HCT116 (cell line): ENCODE measurements around the gene HIP1. TPM values are rescaled to one million over a fixed set of nuclear protein-coding genes. Genes with fewer than 3 reads are reported as not detected.

Experiments
- ATAC-seq: fragments of 200-7000 bp; cut with Tn5 transposase; 2 replicates; pipeline ENCODE4 v1.9.1; 2020; ENCODE audit warnings: mild to moderate bottlenecking, moderate library complexity
- BruUV-seq: library from RNA; stranded (reverse); fragments of 400-500 nt; replicated peaks from 2 replicates; lab custom pipeline; 2021; lab: Mats Ljungman, UMichigan
- CTCF ChIA-PET: fragments of 300-600 bp; sonication (Branson Sonifier 250); formaldehyde crosslinking; loops from one replicate; lab custom pipeline; 2021; ENCODE audit warnings: antibody characterized with exemption; lab: Charles Lee
- POLR2A ChIA-PET: fragments of 300-600, 350-600 bp; sonication (Branson Sonifier 250); formaldehyde crosslinking; loops from one replicate; lab custom pipeline; 2021; ENCODE audit warnings: antibody characterized with exemption; lab: Charles Lee
- RAD21 ChIA-PET, 2 experiments: fragments of 300-600 bp; sonication (Branson Sonifier 250); formaldehyde crosslinking; loops; one replicate each; lab custom pipeline; 2023; ENCODE audit warnings: low total read pairs in 2 of 2; ENCODE audit not compliant: uncharacterized antibody in 2 of 2, unreplicated experiment in 2 of 2, low non-redundant PET in 1 of 2; lab: Charles Lee
- DNase-seq: peaks from one replicate; pipeline ENCODE4 v3.0.0-alpha.2; 2010; ENCODE audit warnings: low read depth, low spot score
- H2AFZ ChIP-seq: fragments of 200-600 bp; shearing (Covaris generic), sonication (generic); 2 replicates; pipeline ENCODE4 v1.6.1; 2017; ENCODE audit warnings: low read depth, mixed run types, mixed read lengths, antibody characterized with exemption, low read length; ENCODE audit not compliant: poor library complexity, severe bottlenecking
- H3K27ac ChIP-seq: 2 replicates; pipeline ENCODE4 v1.5.1; 2012; ENCODE audit warnings: low read depth, low read length
- H3K27me3 ChIP-seq: fragments of 200-600 bp; sonication (generic); 2 replicates; pipeline ENCODE4 v1.6.1; 2016; ENCODE audit warnings: mixed run types, low read length, mixed read lengths; ENCODE audit not compliant: insufficient read depth
- H3K36me3 ChIP-seq, 2 experiments: fragments of 200-500 bp in 1 of 2; fragments of 200-600 bp in 1 of 2; sonication (Bioruptor generic) in 1 of 2; sonication (generic) in 1 of 2; 2 replicates each; pipeline versions ENCODE4 v1.5.1 to v1.6.1; 2014 to 2016; ENCODE audit warnings: low read length in 2 of 2, inconsistent platforms in 1 of 2, mixed read lengths in 1 of 2, mixed run types in 1 of 2; ENCODE audit not compliant: insufficient read depth in 2 of 2, control insufficient read depth in 1 of 2
- H3K4me1 ChIP-seq, 2 experiments: fragments of 200-600 bp in 1 of 2; sonication (generic) in 1 of 2; 2 replicates each; pipeline versions ENCODE4 v1.5.1 to v1.6.1; 2012 to 2017; ENCODE audit warnings: low read length in 2 of 2, inconsistent platforms in 1 of 2, mild to moderate bottlenecking in 1 of 2, mixed read lengths in 1 of 2, mixed run types in 1 of 2, moderate library complexity in 1 of 2; ENCODE audit not compliant: insufficient read depth in 2 of 2, control insufficient read depth in 1 of 2
- H3K4me2 ChIP-seq: fragments of 200-600 bp; sonication (generic); 2 replicates; pipeline ENCODE4 v1.6.1; 2017; ENCODE audit warnings: mixed run types, low read length, mixed read lengths
- H3K4me3 ChIP-seq, 2 experiments: fragments of 200-600 bp in 1 of 2; sonication (generic) in 1 of 2; replicated peaks in 1 of 2; 2 replicates each; pipeline ENCODE4 v1.5.1; 2011 to 2016; ENCODE audit warnings: low read length in 2 of 2, control low read depth in 1 of 2, low read depth in 1 of 2, mild to moderate bottlenecking in 1 of 2, mixed read lengths in 1 of 2, mixed run types in 1 of 2
- H3K79me2 ChIP-seq: fragments of 200-600 bp; sonication (generic); 2 replicates; pipeline ENCODE4 v1.6.1; 2017; ENCODE audit warnings: mild to moderate bottlenecking, mixed run types, low read length, moderate library complexity, mixed read lengths; ENCODE audit not compliant: insufficient read depth
- H3K9ac ChIP-seq: fragments of 200-600 bp; sonication (generic); 2 replicates; pipeline ENCODE4 v1.6.1; 2016; ENCODE audit warnings: low read length, mixed read lengths
- H3K9me2 ChIP-seq: fragments of 200-600 bp; sonication (generic), shearing (Covaris generic); 2 replicates; pipeline ENCODE4 v1.6.1; 2017; ENCODE audit warnings: mixed run types, mild to moderate bottlenecking, moderate library complexity; ENCODE audit not compliant: insufficient read depth
- H3K9me3 ChIP-seq, 2 experiments: fragments of 200-500 bp in 1 of 2; fragments of 200-600 bp in 1 of 2; sonication (Bioruptor generic) in 1 of 2; sonication (generic) in 1 of 2; 2 replicates each; pipeline ENCODE4 v1.6.1; 2014 to 2017; ENCODE audit warnings: low read length in 2 of 2, mixed read lengths in 2 of 2, inconsistent platforms in 1 of 2, low read depth in 1 of 2, mild to moderate bottlenecking in 1 of 2, mixed run types in 1 of 2, moderate library complexity in 1 of 2; ENCODE audit not compliant: control insufficient read depth in 1 of 2, insufficient read depth in 1 of 2
- H4K20me1 ChIP-seq: fragments of 200-600 bp; sonication (generic), shearing (Covaris generic); 2 replicates; pipeline ENCODE4 v1.6.1; 2017; ENCODE audit warnings: mixed run types, mild to moderate bottlenecking, moderate library complexity; ENCODE audit not compliant: insufficient read depth
- CBX3 ChIP-seq: IDR thresholded peaks from 2 replicates; pipeline ENCODE4 v1.6.1; 2012; ENCODE audit warnings: low read depth
- CEBPB ChIP-seq: IDR thresholded peaks from 2 replicates; pipeline ENCODE4 v1.6.1; 2012; ENCODE audit warnings: low read depth
- EGR1 ChIP-seq: IDR thresholded peaks from 2 replicates; pipeline ENCODE4 v1.6.1; 2012; ENCODE audit warnings: low read depth
- ELF1 ChIP-seq: IDR thresholded peaks from 2 replicates; pipeline ENCODE4 v1.6.1; 2012; ENCODE audit warnings: low read depth, borderline replicate concordance
- EZH2 ChIP-seq: fragments of 200-600 bp; sonication (generic); IDR thresholded peaks from 2 replicates; pipeline ENCODE4 v1.6.1; 2017; ENCODE audit warnings: antibody characterized with exemption, mixed run types
- MAX ChIP-seq: IDR thresholded peaks from 2 replicates; pipeline ENCODE4 v1.6.1; 2012
- POLR2AphosphoS5 ChIP-seq: IDR thresholded peaks from 2 replicates; pipeline ENCODE4 v1.6.1; 2011; ENCODE audit warnings: mild to moderate bottlenecking, low read depth, low read length, moderate library complexity
- RAD21 ChIP-seq: IDR thresholded peaks from 2 replicates; pipeline ENCODE4 v1.6.1; 2012; ENCODE audit warnings: low read depth, mild to moderate bottlenecking
- SIN3A ChIP-seq: IDR thresholded peaks from 2 replicates; pipeline ENCODE4 v1.6.1; 2012; ENCODE audit warnings: low read depth
- SP1 ChIP-seq: IDR thresholded peaks from 2 replicates; pipeline ENCODE4 v1.6.1; 2012; ENCODE audit warnings: low read depth
- SRF ChIP-seq: IDR thresholded peaks from 2 replicates; pipeline ENCODE4 v1.6.1; 2012; ENCODE audit warnings: low read depth
- TCF7L2 ChIP-seq: IDR thresholded peaks from 2 replicates; pipeline ENCODE4 v1.7.0; 2011; ENCODE audit warnings: borderline replicate concordance, inconsistent platforms; ENCODE audit not compliant: insufficient read depth, insufficient read length; ENCODE audit errors: extremely low read depth
- YY1 ChIP-seq: IDR thresholded peaks from 2 replicates; pipeline ENCODE4 v1.6.1; 2011; ENCODE audit warnings: low read length, low read depth, moderate library complexity, mild to moderate bottlenecking; ENCODE audit not compliant: insufficient replicate concordance; ENCODE audit errors: extremely low read depth
- ZNF274 ChIP-seq: fragments of 200-500 bp; sonication (Bioruptor generic); IDR thresholded peaks from 2 replicates; pipeline ENCODE4 v1.6.1; 2014; ENCODE audit warnings: mild to moderate bottlenecking, low read depth, low read length, inconsistent platforms
- intact Hi-C: fragments of 100-400 bp; cut with micrococcal nuclease; formaldehyde crosslinking; loops from 2 replicates; pipeline ENCODE4 v1.10.0; 2022
- total RNA-seq: library from RNA; stranded (reverse); gene quantifications from one replicate; pipeline ENCODE4 v1.2.1, GENCODE V29; 2021; ENCODE audit not compliant: unreplicated experiment
- TF ChIP-seq, protein P1 (sequence below): IDR thresholded peaks from 2 replicates; pipeline ENCODE4 v1.6.1; 2012; ENCODE audit warnings: low read depth

HIP1 gene
- total RNA-seq, 1 experiment from 2014 or later: 22.1 TPM

DNA sequence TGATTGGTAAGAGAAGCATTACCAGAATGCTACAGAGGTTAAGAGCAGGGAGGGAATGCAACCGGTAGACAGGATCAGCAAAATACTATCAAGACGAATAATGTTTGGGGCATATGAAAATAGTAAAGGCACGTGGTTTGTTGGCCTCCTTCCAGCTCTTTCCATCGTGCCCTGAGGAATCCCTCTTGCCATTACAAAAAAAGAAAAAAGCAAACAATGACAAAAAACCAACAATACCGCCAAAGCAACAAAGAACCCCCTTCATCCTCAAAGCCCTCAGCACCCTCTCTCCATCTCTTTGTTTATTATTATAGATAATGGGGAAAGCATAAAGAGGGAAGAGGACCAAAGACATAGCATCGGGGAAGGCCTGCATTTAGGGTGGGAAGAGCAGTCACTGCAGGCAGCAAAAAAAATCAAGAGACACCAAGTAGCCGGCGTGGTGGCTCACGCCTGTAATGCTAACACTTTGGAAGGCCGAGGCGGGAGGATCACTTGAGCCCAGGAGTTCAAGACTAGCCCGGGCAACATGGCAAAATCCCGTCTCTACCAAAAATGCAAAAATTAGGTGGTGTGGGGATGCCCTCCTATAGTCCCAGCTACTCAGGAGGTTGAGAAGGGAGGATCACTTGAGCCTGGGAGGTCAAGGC lies 78.0 kb downstream of the HIP1 start:
- Histone ChIP-seq H3K9me2 (no peaks in the 10 kb centered on the region), H3K4me3 (no peak overlapping the region), H3K27me3 (no peaks in the 10 kb centered on the region), H4K20me1 (no peaks in the 10 kb centered on the region), H3K9ac (no peak overlapping the region), H2AFZ (no peak overlapping the region), H3K36me3 (no peaks in the 10 kb centered on the region), H3K9me3 (no peaks in the 10 kb centered on the region), H3K4me1 (peaks cover 13 to 19% of the 10 kb centered on the region in 2 experiments; a peak in 3 of 4 replicates), H3K79me2 (no peaks in the 10 kb centered on the region), H3K27ac (no peak overlapping the region), H3K4me2 (no peak overlapping the region)
- TF ChIP-seq ZNF274 (no peak), ELF1 (no peak), CBX3 (no peak), EZH2 (no peak), MAX (no peak), POLR2AphosphoS5 (no peak), RAD21 (no peak), YY1 (no peak), CEBPB (no peak), SRF (no peak), EGR1 (no peak), SP1 (no peak), TCF7L2 (no peak), SIN3A (no peak)
- TF ChIP-seq, protein P1, sequence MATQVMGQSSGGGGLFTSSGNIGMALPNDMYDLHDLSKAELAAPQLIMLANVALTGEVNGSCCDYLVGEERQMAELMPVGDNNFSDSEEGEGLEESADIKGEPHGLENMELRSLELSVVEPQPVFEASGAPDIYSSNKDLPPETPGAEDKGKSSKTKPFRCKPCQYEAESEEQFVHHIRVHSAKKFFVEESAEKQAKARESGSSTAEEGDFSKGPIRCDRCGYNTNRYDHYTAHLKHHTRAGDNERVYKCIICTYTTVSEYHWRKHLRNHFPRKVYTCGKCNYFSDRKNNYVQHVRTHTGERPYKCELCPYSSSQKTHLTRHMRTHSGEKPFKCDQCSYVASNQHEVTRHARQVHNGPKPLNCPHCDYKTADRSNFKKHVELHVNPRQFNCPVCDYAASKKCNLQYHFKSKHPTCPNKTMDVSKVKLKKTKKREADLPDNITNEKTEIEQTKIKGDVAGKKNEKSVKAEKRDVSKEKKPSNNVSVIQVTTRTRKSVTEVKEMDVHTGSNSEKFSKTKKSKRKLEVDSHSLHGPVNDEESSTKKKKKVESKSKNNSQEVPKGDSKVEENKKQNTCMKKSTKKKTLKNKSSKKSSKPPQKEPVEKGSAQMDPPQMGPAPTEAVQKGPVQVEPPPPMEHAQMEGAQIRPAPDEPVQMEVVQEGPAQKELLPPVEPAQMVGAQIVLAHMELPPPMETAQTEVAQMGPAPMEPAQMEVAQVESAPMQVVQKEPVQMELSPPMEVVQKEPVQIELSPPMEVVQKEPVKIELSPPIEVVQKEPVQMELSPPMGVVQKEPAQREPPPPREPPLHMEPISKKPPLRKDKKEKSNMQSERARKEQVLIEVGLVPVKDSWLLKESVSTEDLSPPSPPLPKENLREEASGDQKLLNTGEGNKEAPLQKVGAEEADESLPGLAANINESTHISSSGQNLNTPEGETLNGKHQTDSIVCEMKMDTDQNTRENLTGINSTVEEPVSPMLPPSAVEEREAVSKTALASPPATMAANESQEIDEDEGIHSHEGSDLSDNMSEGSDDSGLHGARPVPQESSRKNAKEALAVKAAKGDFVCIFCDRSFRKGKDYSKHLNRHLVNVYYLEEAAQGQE: no peak
- no peak for ATAC-seq
- POLR2A ChIA-PET: no interaction called here
- no peak for DNase-seq
- BruUV-seq: no TSS peak
- RAD21 ChIA-PET: no interaction called here
- CTCF ChIA-PET: no interaction called here
- intact Hi-C loops: no loop called here
